Activated CD4-positive, CD25-positive, alpha-beta regulatory T cell (primary cell): ENCODE data around the gene TECPR2.
"Not testable (repeated sequence)": the region's sequence is repeated elsewhere in the genome, so short reads cannot be mapped to it uniquely, and the experiment has no call there.

ENCODE experiments used
- DNase-seq, 4 experiments: peaks; one replicate each; lab custom pipeline; 2025; lab: John Stamatoyannopoulos, UW

Gene TECPR2

DNA sequence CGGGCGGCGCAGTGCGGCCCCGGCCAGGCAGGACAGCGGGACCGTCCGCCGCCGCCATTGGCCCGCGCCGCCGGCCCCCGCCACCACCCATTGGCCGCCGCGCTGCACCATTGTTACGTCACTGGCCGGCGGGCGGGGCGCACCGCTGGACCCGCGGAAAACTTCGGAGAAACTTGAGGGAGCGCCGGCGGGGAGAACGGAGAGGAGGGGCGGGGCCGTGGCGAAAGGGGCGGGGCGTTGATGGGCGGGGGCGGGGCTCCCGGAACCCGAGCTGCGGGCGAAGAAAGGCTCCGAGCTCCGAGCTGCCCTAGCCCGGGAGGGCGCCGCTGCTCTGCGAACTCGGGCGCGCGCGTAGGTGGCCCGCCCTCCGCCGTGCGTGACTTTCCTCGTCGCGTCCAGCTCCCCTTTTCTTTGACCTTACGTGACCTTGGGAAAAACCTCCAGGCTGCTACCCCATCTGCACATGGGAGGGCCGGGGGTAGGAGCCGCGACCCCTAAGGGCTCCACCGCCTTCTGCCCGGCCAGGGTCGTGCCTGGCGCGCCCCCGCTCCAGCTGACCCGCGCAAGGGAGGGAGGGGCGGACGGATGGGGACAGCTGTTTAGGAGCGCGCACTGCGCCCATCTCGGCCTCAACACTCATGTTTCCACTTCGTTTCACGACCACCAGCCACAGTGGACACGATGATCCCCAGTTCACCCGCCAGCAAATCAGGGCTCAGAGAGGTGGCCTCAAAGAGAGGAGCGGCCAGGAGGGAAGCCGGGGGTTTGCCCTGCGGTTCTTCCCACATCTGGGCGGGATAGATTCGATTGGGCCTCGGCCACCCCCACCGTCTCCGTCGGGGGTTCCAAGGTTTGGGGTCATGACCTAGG is 147.2 kb downstream of the TECPR2 start, which contains the start of gene ANKRD9:
Gene ANKRD9, minus strand, starts transcription at position 31 of the 870 bp plus-strand sequence. CDS start 1,887 bp downstream, outside the sequence.
- DNase-seq, result peak; percentile 68 to 84 (median 76)

DNA sequence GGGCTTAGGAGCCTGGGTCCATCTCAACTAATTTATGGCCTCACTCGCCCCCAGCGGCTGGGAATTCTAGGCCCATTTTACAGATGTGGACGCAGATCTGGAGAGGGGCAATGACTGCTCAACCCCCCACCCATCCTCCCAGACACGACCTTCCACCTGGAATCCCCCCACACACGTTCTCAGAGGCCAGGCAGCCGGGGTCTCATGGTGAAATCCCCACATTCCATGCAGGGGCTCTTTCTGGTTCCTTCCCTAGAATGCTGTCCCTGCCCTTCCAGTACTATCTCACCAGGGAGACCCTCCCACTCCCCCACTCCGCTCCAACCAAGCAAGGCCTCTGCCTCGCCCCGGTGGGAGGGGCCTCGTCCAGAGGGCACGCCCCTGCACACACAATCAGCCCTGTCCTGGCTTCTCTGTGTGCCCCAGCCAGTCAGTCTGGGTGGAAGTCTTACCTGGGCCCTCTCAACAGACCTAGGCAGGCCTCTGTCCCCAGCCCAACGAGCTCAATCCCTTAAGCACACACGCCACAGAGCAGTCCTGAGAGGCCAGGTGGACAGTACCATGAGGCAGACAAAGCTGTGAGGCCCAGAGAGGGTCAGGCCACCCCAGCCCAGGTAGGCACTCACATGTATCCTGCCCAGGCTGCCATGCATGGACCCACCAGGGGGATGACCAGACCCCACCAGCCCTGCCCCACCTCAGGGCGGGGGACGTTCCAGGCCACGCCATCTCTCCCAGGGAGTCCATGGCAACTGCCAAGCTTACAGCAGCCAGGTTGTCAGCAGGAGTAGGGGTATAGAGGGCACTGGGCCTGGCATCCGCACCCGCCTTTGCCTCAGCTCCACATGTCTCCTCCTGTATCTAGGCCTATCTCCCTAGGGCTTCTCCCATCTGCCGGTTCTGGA is 148.1 kb downstream of the TECPR2 start:
- no peak for DNase-seq

DNA sequence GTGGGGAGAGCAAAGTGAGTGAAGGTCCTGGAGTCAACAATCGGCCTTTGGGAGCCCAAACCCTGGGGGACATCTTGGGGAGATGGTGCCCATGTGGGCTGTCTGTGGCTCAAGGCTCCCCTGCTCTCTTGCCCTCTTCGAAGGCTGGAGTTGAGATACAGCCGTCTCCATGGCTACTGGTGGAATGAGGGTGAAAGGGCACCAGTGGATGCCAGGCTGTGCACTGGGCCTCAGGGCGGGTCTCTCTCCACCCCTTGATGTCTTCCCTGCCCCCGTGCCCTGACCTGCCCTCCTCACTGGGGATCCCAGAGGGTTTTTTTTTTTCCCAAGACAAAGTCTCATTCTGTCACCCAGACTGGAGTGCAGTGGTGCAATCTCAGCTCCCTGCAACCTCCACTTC is 148.8 kb downstream of the TECPR2 start:
- no peak for DNase-seq

DNA sequence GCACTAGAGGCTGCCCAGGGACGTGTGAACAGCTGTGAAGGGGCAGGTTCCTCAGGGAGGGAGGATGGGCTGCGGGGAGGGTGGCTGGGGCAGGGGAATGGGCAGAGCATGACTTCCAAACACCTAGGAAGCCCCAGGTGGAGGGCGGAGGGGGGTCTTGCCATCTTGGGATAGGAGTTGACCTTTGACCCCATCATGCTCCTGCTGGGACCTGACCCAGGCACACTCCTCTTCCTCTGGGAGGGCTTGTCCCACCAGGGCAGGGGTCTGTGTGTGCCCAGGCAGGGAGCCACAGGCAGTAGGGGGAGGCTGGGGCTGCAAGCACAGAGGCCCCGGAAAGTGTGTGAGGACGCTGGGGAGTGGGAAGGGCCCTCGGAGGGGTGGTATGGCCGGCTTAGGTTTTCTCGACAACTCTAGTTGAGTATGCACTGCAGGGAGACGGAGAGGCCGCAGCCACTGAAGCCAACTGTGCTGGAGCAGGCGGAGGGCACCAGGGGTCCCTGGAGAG is 150.1 kb downstream of the TECPR2 start:
- no peak for DNase-seq

DNA sequence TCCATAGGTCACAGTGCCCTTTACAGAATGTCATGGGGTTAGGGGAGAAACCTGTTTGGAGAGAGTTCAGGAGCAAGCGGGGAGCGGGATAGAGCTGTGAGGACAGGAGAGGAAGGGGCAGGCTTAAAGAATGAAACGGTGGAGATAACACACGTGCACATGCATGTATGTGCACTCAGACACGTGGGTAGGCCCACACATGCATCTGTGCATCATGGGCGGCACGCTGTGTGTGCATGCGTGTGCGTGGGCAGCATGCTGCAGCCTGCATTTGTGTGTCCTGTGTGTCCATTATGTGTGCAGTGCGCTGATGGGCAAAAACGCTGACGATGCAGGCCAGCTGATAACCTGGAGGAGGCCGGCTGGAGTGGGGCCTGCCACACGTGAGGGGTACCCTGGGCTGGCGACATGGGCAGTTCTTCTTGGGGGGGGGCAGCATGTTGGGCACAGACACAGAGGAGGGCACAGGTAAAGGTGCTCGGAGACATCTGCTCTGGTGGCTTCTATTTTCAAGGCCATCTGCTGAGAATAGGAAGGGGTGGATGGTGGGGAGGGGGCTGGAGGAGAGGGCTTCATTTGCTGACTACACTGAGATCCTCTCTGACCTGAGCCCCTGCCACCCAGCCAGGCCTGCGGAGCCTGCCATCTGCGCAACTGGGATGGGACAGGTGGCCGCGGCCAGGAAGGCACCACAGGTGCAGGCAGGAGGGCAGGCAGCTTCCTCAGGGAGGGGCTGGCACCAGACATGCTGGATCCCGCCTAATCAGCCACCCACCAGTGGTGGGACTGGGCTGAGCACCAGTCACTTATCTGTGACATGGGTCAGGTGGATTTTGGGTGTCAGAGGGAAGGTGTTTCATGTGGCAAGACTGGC is 151.4 kb downstream of the TECPR2 start:
- DNase-seq, result no peak

DNA sequence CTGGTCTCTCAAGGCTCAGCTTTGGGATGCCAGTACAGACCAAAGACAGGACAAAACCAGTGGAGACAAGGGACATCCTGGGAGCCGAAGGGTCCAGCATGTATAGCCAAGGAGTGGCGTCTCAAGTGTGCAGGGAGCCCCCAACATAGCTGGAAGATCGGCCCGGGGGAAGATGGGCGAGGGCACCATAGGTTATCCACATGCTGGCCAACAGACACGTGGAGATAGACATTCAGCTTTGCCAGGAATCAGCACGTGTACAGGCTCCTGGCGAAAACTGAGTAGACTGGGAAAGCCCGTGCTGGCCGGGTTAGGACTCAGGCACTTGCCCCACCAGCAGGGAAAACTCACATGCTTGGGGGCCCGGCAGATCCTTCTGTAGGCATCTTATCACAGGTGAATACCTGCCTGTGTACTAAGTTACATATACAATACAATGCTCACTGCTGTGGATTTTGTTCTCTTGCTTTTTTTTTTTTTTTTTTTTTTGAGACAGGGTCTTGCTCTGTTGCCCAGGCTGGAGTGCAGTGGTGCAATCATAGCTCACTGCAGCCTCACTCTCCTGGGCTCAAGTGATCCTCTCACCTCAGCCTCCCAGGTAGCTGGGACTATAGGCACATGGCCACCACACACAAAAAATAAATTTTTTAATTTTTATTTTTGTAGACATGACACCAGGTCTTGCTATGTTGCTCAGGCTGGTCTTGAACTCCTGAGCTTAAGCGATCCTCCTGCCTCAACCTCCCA is 152.4 kb downstream of the TECPR2 start:
- DNase-seq, result no peak

DNA sequence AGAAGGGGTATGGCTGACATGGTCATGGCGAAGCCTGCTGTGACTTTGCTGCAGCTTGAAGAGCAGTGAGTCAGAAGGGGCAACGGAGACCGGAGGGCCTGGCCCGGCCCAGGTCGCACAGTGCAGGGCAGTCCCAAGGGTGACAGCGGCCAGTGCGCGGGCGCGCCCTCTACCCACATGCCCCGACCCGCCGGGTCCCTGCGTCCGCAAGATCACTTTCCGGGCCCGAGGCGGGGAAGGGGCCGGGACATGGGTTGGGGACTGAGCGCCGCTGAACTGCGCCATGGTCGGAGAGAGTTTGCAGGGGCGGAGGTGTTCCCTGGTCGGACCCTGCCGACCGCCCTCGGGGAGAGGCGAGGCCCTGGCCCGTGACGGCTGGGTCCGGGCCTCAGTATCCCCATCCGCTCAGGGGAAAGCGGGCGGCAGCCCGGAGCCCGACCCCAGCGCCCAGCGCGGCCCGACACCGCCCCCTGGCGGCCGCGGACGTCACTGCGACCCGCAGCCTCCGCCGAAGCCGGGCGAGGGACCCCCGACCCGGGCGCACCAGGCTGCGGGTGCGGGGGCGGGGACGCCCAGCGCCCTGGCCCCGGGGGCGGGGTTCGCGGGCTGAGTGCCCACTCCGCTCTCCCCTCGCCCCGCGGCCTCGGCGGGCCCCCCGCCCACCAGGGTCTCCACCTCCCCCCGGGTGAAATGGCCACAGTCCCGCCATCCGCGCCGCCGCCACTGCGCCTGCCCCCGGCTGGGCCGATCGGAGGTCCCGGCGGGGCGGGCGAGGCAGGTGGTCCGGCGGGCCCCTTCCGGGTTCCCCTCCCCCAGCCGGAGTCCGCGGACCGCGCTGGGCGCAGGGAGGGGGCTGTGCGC is 154.0 kb downstream of the TECPR2 start:
- peak; percentile 26 to 43 (median 38) for DNase-seq

DNA sequence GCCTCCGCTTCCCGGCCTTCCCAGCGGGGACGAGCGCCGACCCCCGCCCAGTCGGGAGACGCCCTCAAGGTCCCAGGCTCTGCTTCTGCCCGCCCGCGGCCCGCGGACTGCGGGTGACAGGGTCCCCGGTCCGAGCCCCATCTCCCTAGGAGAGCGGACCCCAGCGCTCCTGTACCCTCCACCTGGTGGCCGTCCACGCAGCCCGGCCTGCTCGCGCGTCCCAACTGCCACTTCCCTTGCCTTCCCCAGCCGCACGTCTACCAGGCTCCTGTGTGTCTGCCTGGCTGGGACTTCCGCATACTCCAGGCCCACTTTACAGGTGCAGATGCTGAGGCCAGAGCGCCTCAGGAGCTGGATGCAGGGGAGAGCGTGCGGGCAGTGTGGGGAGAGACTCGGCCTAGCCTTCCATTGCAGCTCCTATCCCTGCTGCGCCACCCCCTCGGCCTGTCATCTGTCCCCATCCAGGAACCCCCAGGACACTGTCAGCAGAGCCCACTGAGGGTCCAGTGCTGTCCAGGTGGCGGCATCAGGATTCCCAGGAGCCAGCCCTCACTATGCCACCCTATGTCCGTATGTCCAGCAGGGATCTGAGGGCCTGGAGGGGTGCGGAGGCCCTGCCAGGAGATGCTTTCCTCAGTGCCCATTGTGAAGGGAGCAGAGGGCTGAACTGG is 154.8 kb downstream of the TECPR2 start:
- DNase-seq, result no peak

DNA sequence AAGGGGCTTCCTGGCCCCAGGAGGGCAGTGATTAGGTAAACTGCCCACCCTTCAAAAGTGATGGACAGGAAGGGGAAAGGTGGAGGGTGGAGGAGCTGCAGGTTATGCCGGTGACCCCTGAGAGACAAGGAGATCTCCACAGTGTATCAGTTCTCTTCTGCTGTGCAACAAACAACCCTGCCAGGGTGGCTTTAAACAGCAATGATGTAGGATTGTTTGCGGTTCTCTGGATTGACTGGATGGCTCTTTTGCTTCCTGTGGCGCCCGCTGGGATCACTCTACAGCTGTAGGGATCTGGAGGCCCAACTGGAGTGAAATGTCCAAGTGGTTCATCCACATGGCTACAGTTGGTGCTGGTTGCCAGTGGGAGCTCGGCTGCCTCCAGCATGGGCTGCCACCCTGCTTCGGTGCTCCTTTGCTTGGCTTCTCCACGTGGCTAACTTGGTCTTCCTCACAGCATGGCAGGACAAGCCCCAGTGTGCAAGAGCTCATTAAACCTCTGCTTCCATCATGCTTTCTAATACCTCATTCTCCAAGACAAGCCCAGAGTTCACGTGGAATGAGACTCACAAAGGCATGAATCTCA is 155.4 kb downstream of the TECPR2 start:
- DNase-seq, result no peak

DNA sequence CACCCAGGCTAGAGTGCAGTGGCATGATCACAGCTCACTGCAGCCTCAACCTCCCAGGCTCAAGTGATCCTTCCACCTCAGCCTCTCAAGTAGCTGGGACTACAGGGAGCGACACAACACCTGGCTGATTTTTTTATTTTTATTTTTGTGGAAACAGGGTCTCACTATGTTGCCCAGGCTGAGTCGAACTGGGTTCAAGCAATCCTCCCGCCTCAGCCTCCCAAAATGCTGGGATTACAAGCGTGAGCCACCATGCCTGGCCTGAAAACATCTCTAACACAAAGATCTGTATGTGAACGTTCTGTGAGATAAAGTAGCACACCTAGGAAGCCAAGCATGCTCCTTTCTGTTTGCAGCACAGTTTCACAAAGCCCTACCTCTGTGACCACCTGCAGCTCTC is 157.0 kb downstream of the TECPR2 start:
- not testable (repeated sequence) for DNase-seq

DNA sequence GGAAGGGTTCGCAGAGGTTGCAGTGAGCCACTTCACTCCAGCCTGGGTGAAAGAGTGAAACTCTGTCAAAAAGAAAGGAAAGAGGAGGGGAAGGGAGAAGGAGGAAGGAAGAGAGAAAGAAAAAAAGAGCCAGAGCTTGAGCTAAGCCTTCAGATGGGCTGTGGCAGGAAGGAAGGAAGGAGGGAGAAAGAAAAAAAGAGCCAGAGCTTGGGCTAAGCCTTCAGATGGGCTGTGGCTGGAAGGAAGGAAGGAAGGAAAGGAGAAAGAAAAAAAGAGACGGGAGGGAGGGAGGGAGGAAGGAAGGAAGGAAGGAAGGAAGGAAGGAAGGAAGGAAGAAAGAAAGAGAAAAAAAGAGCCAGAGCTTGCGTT is 160.4 kb downstream of the TECPR2 start:
- no peak for DNase-seq

DNA sequence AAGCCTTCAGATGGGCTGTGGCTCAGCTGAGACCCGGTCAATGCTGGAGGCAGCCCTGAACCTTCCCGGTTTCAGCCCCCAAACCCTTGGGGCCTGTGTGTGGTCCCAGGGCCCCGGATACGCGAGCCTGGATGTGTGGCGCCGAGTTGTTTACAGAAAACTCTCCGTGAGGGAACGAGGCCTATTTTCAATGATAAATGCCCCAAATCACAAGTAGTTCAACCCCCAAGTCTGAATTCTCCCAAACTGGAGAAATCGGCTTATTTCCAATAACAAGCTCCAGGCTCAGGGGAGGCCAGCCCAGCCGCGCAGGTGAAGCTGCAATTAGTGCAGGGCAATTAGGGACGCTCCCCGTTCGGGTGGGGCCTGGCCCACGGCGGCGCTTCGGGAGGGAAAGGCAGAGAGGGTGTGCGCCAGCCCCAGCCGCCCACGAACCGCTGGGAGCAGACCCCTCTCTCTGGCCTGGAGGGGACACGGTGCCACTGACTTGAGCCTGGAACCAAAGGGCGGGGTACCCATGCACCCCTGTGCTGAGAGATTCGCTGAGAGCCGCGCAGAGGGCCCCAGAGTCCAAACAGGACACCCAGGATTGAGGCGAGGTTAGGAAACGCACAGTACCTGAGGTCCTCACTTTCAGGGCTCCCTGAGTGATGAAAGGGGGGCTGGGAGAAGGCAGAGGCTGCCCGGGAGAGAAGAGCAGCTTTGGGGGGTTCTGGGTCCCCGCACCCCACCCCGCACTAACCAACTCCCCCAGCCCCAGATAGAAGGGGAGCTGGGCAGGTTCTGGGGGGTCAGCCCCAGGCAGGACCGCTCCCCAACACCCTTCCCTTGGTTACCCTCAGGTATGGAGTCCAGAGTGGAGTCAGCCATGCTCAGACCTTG is 161.1 kb downstream of the TECPR2 start:
- no peak for DNase-seq

DNA sequence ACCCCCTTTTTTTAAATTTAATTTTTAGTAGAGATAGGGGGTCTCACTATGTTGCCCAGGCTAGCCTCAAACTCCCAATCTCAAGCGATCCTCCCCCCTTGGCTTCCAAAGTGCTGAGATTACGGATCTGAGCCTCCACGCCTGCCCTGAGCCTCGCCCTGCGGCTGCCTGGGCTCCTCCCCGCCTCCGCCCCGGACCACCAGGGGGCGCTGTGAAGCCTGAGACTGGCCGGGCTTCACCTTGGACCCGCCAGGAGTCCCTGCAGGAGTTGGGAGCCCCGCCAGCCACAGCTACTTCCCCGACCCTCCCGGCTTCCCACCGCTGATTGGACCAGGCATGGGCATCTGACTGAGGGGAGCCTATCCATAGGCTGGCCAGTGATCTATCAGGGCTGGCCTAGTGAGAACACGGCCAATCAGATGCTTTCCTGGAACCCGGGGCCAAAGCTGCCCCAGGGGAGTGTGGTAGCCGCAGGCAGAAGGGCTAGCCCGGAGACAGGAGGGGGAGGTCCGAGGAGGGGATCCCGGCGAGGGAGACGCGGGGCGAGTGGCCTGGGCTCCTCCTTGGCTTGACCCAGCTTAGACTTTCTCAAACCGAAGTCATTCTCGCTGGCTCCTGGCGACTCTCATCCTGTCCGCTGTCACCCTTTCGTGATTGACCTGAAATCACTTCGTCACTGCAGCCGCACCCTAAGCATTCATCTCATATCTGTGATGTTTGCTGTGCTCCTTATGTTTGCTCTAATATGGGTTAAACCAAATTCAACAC is 161.9 kb downstream of the TECPR2 start:
- peak; percentile 77 to 97 (median 86) for DNase-seq

DNA sequence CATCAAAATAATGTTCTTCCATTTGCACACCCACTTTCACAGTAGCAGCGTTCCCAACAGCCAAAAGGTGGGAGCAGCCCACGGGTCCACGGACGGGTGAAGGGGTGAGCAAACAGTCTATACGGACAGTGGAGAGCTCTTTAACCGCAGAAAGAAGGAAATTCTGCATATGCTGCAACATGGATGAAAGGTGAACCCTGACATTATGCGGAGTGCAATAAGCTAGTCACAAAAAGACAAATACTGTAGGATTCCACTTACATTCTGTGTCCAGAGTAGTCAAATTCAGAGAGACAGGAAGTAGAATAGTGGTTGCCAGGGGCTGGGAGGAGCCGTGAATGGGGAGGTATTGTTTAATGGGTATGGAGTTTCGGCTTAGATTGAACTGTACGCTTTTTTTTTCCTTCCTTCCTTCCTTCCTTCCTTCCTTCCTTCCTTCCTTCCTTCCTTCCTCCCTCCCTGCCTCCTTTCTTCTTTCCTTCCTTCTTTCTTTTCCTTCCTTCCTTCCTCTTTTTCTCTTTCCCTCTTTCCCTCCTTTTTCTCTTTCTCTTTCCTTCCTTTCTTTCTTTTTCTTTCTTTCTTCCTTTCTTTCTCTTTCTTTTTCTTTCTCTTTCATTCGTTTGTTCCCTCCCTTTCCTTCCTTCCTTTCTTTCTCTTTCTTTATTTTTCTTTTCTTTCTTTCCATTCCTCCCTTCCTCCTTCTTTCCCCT is 162.6 kb downstream of the TECPR2 start:
- DNase-seq, result no peak

DNA sequence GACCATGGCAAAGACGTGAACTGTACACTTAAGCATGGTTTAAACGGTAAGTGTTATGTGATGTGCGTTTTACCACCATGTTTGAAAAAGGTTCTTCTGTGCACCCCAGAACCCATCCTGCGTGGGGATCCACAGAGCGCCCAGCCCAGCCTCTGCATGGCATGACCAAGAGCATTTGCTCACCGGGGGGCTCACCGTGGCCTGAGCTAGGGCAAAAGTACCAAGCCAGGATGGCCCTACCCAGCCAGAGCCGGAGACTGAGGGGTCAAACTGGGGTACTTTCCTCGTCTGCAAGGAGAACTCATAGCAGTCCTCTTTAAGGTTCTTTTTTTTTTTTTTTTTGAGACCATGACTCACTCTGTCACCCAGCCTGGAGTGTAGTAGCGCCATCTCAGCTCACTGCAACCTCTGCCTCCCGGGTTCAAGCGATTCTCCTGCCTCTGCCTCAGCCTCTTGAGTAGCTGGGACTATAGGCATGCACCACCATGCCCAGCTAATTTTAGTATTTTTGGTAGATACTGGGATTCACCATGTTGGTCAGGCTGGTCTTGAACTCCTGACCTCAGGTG is 163.3 kb downstream of the TECPR2 start:
- no peak for DNase-seq
